Activated T-cell treated with anti-CD3 and anti-CD28 coated beads, Interleukin-2, amount 50 U/mL, for 4 hours (primary cell): ENCODE data around the gene FHIP1A. TPM values are rescaled to one million over a fixed set of nuclear protein-coding genes. Genes with fewer than 3 reads are reported as not detected.

Experiments used
- ATAC-seq, 2 donors: fragments of 200-7000 bp; cut with Tn5 transposase; one replicate each; pipeline ENCODE4 v1.10.0; 2021
- DNase-seq: peaks from one replicate; pipeline ENCODE4 v3.0.0-alpha.2; 2020
- H3K27me3 Mint-ChIP-seq: one replicate; pipeline ENCODE4 v1.8.0; 2021; ENCODE audit warnings: low read depth, mixed read lengths
- H3K36me3 Mint-ChIP-seq: one replicate; pipeline ENCODE4 v1.8.0; 2022; ENCODE audit warnings: mixed read lengths; ENCODE audit not compliant: insufficient read depth
- H3K4me1 Mint-ChIP-seq: one replicate; pipeline ENCODE4 v1.8.0; 2021; ENCODE audit warnings: low read depth, mixed read lengths
- H3K4me3 Mint-ChIP-seq: one replicate; pipeline ENCODE4 v1.8.0; 2021; ENCODE audit warnings: mild to moderate bottlenecking, moderate library complexity, mixed read lengths
- H3K9me3 Mint-ChIP-seq: one replicate; pipeline ENCODE4 v1.8.0; 2021; ENCODE audit warnings: mixed read lengths
- total RNA-seq, 3 donors: library from RNA; stranded (reverse); gene quantifications; one replicate each; pipeline ENCODE4 v1.2.1, GENCODE V29; 2021

The FHIP1A gene
- total RNA-seq, 3 donors from 2014 or later, result 0.08 to 0.15 (median 0.11) TPM

DNA sequence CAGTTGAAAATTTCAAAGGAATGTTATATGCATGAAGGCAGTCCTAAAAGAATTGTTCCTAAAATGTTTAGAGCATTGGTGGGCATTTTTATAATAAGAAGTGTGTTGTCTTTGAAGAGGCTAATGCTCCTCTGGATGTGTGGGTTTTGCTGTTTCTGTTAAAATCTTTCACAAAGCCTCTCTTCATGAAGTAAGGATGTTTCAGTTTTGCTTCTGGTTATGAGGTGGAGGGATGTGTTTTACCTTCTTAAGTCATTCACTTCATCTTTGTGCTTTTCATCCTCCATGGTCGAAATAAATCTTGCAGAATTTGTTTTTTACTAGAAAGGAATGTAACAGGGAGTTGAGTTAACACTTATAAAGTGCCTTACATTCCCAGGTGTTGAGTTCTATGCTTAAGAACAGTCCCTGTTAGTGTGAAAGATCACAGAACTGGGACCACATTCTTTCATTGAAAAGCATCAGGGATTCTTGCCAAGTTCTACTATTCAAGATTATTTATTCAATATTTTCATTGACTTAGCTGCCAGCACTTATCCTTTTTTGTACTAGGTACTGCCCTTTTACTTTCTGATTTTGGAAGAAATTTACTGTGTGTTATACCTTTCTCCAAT lies 21.1 kb downstream of the FHIP1A start:
- Mint-ChIP-seq H3K27me3 (peaks cover 3% of the 10 kb centered on the region), H3K4me1 (no peaks in the 10 kb centered on the region), H3K36me3 (no peaks in the 10 kb centered on the region), H3K9me3 (no peaks in the 10 kb centered on the region), H3K4me3 (no peak overlapping the region)
- DNase-seq, result no peak
- ATAC-seq, result no peak

DNA sequence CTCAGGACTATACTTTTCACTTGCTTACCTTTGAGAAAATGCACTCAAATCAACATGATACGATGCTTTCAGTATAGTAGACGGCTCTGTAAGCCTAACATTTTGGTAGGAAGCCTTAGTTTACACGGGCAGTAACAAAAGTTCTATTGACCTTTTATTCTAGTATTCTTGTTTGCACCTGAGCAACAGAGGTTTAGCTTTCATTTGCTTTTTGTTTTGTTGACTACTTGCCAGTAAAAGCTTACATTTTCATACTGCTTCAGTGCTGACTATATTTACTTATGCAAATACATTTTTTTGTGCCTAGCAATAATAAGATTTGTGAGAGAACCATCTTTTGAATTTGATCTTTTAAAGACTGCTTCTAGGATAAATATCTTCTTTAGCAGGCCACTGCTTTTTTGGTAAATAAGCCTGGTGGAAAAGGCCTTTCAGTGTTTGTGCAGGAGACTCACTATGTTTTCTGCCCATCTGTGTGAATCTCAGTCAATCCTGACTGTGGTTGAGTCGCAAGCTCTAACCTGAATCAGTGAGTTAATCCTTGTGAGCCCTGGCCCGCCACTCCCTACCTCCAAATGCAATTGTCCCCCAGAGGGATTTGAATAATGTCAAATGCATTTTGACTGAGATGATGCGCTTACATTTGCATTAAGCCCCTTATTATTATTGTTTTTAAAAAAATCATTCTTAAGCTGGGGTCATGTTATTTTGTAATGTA lies 21.9 kb downstream of the FHIP1A start:
- Mint-ChIP-seq H3K27me3 (peaks cover 3% of the 10 kb centered on the region), H3K36me3 (no peaks in the 10 kb centered on the region), H3K4me1 (no peaks in the 10 kb centered on the region), H3K4me3 (no peak overlapping the region), H3K9me3 (no peaks in the 10 kb centered on the region)
- DNase-seq (no peak), ATAC-seq (no peak)

DNA sequence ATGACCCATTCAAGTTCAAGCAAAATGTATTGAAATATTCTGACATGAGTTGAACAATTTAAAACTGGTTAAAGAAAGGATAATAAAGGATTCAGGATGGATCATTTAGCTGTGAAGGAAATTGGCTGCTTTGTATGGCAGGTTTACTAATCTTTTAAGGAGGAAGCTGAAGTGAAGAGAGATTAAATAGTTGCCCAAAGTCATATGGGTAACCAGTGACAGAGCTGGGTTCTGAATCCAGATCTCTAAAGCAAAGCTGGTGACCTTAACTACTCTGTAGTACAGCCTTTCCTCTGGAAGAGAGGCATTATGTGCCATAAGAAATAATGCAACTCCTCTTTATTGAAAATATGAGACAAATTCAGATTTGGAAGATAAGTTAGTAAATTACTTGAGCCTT lies 22.8 kb downstream of the FHIP1A start:
- no peaks in the 10 kb centered on the region for H3K4me1 Mint-ChIP-seq
- H3K4me3 Mint-ChIP-seq, result no peak overlapping the region
- H3K36me3 Mint-ChIP-seq, result no peaks in the 10 kb centered on the region
- DNase-seq (no peak), ATAC-seq (no peak)
- H3K9me3 Mint-ChIP-seq, result no peaks in the 10 kb centered on the region
- peaks cover 4% of the 10 kb centered on the region for H3K27me3 Mint-ChIP-seq

DNA sequence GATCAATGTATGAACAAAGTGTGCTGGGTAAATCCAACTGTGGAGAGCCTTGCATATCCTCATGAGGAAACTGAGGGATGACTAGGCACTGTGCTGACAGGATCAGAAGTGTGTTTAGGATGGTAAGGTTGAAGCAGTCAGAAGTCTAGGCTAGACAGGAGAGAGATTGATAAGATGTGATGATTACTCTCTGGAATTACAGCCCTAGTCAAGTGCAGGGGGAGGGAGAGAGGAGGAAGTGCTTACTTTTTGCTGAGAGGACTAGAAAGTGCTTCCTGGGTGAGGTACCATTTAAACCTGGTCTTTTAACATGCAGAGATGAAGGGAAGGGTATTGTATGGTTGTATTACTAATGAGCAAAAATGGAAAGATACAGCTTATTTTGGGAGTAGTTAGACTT lies 23.7 kb downstream of the FHIP1A start:
- Mint-ChIP-seq H3K4me3 (no peak overlapping the region), H3K9me3 (no peaks in the 10 kb centered on the region), H3K27me3 (peaks cover 4% of the 10 kb centered on the region), H3K4me1 (no peaks in the 10 kb centered on the region), H3K36me3 (no peaks in the 10 kb centered on the region)
- no peak for ATAC-seq
- no peak for DNase-seq

DNA sequence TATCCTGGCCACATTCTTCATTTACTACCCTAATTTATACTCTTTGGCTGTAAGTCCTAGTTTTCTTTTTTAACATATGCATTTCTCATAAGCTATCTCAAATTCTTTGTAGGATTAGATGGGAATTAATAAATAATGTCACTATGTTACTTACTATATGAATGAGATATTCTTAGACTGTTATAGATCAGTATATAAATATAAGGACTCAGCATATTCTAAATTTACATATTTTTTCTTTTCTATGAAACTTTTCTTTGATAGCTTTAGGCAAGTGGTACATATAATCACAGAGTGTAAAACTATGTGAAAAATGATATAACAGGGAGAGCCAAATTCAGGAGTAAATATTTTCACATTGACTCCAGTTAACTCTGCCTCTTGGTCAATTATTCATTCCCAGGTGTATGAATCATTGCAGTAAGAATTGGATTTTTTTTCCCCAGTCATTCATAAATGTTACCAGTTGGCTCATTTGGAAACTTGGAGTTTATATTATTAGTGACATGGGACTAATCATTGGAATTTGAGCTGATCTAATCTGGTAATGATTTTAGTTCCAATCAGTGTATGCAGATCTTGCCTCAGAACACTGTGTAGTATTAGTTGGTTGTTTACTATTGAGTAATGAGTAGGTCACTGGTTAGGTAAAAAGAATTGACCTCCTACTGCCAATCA lies 25.3 kb downstream of the FHIP1A start:
- Mint-ChIP-seq H3K9me3 (no peaks in the 10 kb centered on the region), H3K4me3 (no peak overlapping the region), H3K27me3 (peaks cover 8% of the 10 kb centered on the region), H3K36me3 (no peaks in the 10 kb centered on the region), H3K4me1 (no peaks in the 10 kb centered on the region)
- no peak for DNase-seq
- no peak for ATAC-seq

DNA sequence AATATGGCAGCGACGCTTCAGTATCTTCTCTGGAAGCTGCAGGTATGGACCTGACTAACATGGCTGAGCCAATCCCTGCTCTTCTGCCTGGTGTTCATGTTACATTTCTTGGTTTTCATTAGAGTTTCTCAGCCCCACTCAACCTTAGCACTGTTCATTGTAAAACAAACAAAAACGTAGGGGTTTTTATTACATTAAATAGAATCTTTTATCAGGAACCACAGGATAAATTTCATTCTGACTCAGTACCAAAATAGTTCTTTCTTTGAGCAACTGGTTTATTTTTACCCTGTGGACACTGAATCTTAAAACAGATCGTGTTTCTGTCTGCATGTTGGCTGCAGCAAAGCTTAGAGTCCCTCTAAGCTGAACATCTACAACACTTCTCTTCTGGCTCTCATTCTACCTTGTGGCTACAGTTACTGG lies 27.1 kb downstream of the FHIP1A start:
- Mint-ChIP-seq H3K27me3 (peaks cover 5% of the 10 kb centered on the region), H3K4me1 (no peaks in the 10 kb centered on the region), H3K4me3 (no peak overlapping the region), H3K36me3 (no peaks in the 10 kb centered on the region), H3K9me3 (no peaks in the 10 kb centered on the region)
- no peak for ATAC-seq
- no peak for DNase-seq

DNA sequence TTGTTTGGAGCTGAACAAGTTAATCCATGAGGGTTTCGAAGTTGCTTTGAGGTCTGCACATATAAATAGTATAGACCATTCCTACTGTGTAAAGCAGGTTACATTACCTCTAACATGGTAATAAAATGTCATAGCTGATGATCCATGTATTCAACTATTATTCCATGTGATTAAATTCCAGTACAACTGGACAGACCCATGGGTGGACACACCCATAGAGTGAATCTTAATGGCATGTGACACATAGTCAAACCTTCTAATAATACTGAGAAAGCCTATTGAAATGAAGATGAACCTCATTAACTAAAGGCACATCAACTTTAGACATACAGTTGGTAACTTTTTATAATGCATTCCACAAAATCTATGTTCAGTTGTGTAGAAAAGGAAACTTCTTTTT lies 28.5 kb downstream of the FHIP1A start:
- peaks cover 5% of the 10 kb centered on the region for H3K27me3 Mint-ChIP-seq
- no peaks in the 10 kb centered on the region for H3K4me1 Mint-ChIP-seq
- H3K36me3 Mint-ChIP-seq, result no peaks in the 10 kb centered on the region
- ATAC-seq (no peak), DNase-seq (no peak)
- no peak overlapping the region for H3K4me3 Mint-ChIP-seq
- H3K9me3 Mint-ChIP-seq, result no peaks in the 10 kb centered on the region

DNA sequence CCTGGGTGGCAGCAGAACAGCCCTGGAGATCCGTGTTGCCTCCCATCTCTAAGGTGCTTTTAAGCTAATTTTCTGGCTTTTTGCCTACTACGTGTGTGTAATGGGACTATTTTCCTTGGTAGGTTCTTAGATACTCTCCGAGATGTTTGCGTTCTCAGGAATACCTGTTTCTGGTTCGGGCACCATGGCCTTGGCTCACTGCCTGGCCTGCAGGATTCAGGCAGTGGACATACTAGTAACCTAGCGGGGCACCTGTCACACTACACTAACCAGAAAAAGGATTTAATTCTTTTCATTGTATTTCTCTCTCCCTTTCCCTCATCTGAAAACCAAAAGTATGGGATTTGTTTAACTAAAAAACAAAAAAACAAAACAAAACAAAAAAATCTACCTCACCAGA lies 29.2 kb downstream of the FHIP1A start:
- DNase-seq (no peak), ATAC-seq (no peak)
- H3K27me3 Mint-ChIP-seq, result peaks cover 5% of the 10 kb centered on the region
- no peaks in the 10 kb centered on the region for H3K36me3 Mint-ChIP-seq
- no peaks in the 10 kb centered on the region for H3K4me1 Mint-ChIP-seq
- no peaks in the 10 kb centered on the region for H3K9me3 Mint-ChIP-seq
- no peak overlapping the region for H3K4me3 Mint-ChIP-seq

DNA sequence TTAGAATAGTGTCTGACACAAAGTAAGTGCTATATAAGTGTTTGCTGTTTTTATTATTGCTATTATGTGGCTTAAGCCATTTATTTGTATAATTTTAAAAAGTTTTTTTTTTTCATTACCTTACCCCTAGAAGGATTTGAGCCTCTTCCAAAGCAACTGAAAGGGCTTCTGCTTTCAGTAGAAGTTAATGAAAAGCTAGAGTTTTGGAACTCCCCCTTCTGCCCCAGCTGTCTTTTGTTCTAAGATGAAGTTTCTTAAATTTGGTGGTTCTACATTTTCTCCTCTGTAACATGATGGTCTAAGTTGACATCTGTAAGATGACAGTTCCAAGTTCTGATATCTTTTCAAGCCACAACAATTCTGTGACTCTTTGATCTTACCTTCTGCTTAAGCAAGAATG lies 30.3 kb downstream of the FHIP1A start:
- ATAC-seq, result no peak
- Mint-ChIP-seq H3K4me3 (no peak overlapping the region), H3K4me1 (no peaks in the 10 kb centered on the region), H3K27me3 (peaks cover 15% of the 10 kb centered on the region), H3K9me3 (no peaks in the 10 kb centered on the region), H3K36me3 (no peaks in the 10 kb centered on the region)
- DNase-seq, result no peak

DNA sequence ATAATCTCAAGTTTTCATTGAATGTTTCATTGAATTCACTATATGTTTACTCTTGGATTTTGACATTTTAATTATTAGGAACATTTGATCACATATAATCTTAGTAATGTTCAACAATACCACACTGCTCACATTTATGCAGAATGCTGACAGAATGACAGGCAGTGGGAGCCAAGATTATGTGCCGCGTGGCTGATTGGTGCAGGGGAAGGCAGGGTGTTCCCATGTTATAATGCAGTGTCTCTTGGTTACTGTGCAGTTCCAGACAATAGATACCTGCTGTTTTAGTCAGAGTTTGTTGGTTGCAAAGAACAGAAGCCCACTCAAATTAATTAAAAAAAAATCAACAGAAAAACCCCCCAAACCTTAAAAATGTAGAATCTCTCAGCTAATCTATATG lies 33.0 kb downstream of the FHIP1A start:
- Mint-ChIP-seq H3K36me3 (no peaks in the 10 kb centered on the region), H3K9me3 (no peaks in the 10 kb centered on the region), H3K4me3 (no peak overlapping the region), H3K27me3 (peaks cover 16% of the 10 kb centered on the region), H3K4me1 (no peaks in the 10 kb centered on the region)
- ATAC-seq, result no peak
- no peak for DNase-seq

DNA sequence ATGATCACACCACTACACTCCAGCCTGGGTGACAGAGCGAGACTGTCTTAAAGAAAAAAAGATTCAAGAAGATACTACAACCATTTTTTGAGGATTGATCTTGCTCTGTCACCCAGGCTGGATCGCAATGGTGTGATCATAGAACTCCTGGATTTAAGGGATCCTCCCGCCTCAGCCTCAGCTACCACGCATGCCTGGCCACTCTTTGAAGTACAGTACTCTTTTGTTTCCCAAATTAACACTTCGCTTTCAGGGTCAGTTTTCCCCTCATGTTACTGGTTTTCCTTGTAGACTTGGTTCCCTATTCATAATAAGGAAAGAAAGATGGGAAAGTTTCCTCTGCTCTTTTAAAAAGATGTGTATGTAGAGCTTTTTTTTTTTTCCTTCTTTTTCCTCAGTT lies 34.3 kb downstream of the FHIP1A start:
- Mint-ChIP-seq H3K4me1 (no peaks in the 10 kb centered on the region), H3K36me3 (no peaks in the 10 kb centered on the region), H3K27me3 (peaks cover 13% of the 10 kb centered on the region), H3K9me3 (no peaks in the 10 kb centered on the region), H3K4me3 (no peak overlapping the region)
- no peak for ATAC-seq
- no peak for DNase-seq

DNA sequence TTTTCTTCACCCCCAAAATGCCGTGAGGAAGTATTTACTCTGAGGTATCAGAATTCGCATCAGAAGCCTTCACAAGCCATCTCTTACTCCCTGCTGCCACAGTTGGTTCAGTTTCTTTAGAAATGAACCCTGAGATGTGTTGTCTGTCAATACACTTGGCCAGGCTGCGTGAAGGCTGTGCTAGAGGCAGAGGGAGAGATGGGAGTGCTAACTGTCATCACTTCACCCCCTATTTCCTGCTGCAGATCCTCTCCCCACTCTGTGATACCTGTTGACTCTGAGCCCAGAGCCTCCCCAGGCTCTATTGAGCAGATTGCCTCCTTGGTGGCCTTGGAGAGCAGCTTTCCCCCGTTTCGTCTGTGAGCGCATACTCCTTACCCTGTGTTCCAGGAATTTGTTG lies 34.8 kb downstream of the FHIP1A start:
- Mint-ChIP-seq H3K4me1 (no peaks in the 10 kb centered on the region), H3K4me3 (no peak overlapping the region)
- no peak for ATAC-seq

DNA sequence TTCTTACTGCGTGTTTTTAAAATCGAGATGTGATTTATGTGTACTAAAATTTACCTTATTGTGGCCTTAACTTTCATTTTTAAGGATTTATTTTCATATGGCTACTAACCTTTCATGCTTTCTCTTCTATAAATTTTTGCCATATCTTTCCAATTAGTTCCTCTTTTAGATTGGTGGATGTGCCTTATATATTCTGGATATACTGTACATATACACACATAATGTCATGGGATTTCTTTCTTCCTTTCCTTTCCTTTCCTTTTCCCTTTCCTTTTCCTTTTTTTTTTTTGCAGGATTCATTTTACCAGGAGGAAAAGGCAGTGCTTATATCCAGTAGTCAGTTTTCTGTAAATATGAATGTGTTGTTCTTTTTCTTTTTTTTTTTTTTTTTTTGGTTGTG lies 37.2 kb downstream of the FHIP1A start:
- ATAC-seq (no peak), DNase-seq (no peak)
- H3K27me3 Mint-ChIP-seq, result peaks cover 13% of the 10 kb centered on the region
- no peaks in the 10 kb centered on the region for H3K9me3 Mint-ChIP-seq
- no peaks in the 10 kb centered on the region for H3K4me1 Mint-ChIP-seq
- no peak overlapping the region for H3K4me3 Mint-ChIP-seq
- H3K36me3 Mint-ChIP-seq, result no peaks in the 10 kb centered on the region

More for the DNA sequence above, 34.8 kb downstream of the FHIP1A start:
- no peaks in the 10 kb centered on the region for H3K36me3 Mint-ChIP-seq
- H3K27me3 Mint-ChIP-seq, result peaks cover 13% of the 10 kb centered on the region
- no peaks in the 10 kb centered on the region for H3K9me3 Mint-ChIP-seq
- no peak for DNase-seq

DNA sequence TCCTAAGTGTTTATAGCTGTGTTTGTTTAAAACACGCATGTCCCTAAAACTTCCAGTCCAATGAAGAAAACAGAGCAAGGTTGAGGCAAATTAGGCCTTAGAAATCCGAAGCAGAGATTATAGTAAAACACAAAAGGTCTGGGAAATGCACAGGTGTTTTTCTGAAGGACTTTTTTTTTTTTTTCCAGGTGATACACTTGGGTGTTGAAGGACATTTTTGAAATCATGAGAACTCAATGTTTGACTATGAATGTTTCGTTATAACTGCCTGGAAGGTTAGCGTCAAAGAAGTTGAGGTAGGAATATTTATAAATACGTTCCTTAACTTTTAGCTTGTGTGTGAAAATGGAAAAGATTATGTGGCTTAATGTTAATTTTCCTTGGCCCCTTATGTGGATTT lies 45.5 kb downstream of the FHIP1A start:
- no peak for ATAC-seq
- no peaks in the 10 kb centered on the region for H3K36me3 Mint-ChIP-seq

DNA sequence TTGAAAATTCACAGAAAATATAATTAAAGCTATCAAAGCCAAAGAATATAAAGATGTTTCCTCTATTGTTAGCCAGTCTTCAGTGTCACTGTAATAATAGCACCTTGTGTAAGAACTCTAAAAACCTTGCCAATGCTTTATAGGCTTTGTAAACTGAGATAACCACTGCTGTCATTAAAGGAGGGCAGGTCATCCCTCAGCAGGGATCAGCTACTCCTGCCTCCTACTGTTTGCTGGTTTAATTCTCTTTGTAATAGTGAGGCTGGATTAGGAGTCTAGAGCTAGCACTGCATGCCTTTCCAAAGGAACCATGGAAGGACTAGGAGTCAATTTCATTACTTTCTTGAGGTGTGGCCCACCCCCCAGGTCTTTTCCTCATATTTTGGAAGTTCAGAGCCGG lies 46.2 kb downstream of the FHIP1A start:
- Mint-ChIP-seq H3K36me3 (no peaks in the 10 kb centered on the region), H3K4me3 (no peak overlapping the region), H3K9me3 (no peaks in the 10 kb centered on the region), H3K4me1 (no peaks in the 10 kb centered on the region), H3K27me3 (no peaks in the 10 kb centered on the region)
- no peak for DNase-seq
- ATAC-seq, result no peak

More for the DNA sequence above, 45.5 kb downstream of the FHIP1A start:
- Mint-ChIP-seq H3K27me3 (no peaks in the 10 kb centered on the region), H3K4me1 (no peaks in the 10 kb centered on the region), H3K4me3 (no peak overlapping the region), H3K9me3 (no peaks in the 10 kb centered on the region)
- no peak for DNase-seq
